ENCODE measurements around the gene UVRAG. TPM values are rescaled to one million over a fixed set of nuclear protein-coding genes. Genes with fewer than 3 reads are reported as not detected.
A peak's percentile ranks its signal among the peaks of the same experiment; 100 is the strongest.

The UVRAG gene
- total and polyA plus RNA-seq, 2 of the 4 experiments (the other 2 are of a cell fraction), result 5.6 to 10.9 TPM

- Histone ChIP-seq H3K56ac (ENCODE audit: extremely low read depth, insufficient read depth, low read length) (no peak overlapping the region), H3K79me1 (ENCODE audit: low read depth in 1 of 2, low read length in 2 of 2) (no peaks in the 10 kb centered on the region), H3K14ac (replicated peaks; ENCODE audit: low read depth, low read length) (no peak overlapping the region), H3K27me3 (ENCODE audit: control insufficient read depth, insufficient read depth, low read length) (no peaks in the 10 kb centered on the region), H2BK20ac (ENCODE audit: low read depth, low read length) (no peak overlapping the region), H4K91ac (ENCODE audit: insufficient read depth, low read depth, low read length) (no peak overlapping the region), H4K20me1 (ENCODE audit: insufficient read depth, low read length) (peaks cover 4% of the 10 kb centered on the region; the same call in 1 of the 2 replicates), H2BK15ac (ENCODE audit: low read depth, low read length) (no peak overlapping the region), H2AK5ac (ENCODE audit: low read depth, low read length) (no peak overlapping the region), H3K4me3 (ENCODE audit: insufficient read depth, low read depth, low read length) (no peak overlapping the region), H3K4me2 (ENCODE audit: low read depth, low read length) (no peak overlapping the region), H3K27ac (ENCODE audit: insufficient read depth, low read length) (no peak overlapping the region), H3K18ac (ENCODE audit: low read depth, low read length) (no peak overlapping the region), H3K4me1 (ENCODE audit: control insufficient read depth, insufficient read depth, low read length) (peaks cover 8% of the 10 kb centered on the region), H3K9ac (ENCODE audit: low read depth, low read length) (no peak overlapping the region), H2BK120ac (ENCODE audit: low read depth, low read length) (no peak overlapping the region), H4K5ac (ENCODE audit: low read depth, low read length) (no peak overlapping the region), H3K4ac (ENCODE audit: low read depth, low read length) (no peak overlapping the region), H2AFZ (replicated peaks; ENCODE audit: low read length, poor library complexity) (no peak overlapping the region), H3K9me1 (ENCODE audit: insufficient read depth, low read length) (no peaks in the 10 kb centered on the region; the same call in 1 of the 2 replicates), H3K36me3 (ENCODE audit: control insufficient read depth, insufficient read depth, low read length) (no peaks in the 10 kb centered on the region; the same call in 1 of the 2 replicates), H3K23ac (ENCODE audit: low read depth, low read length) (no peak overlapping the region), H4K8ac (ENCODE audit: low read depth in 2 of 2, low read length in 2 of 2) (no peak overlapping the region), H2AK9ac (replicated peaks; ENCODE audit: low read depth, low read length, poor library complexity) (no peak overlapping the region), H2BK5ac (ENCODE audit: low read depth, low read length, poor library complexity, severe bottlenecking) (no peak overlapping the region), H3K9me3 (ENCODE audit: control insufficient read depth, insufficient read depth, low read length) (no peaks in the 10 kb centered on the region)
- TF ChIP-seq RAD21 (IDR thresholded peaks at IDR 0.05; ENCODE audit: low read length) (no peak), POLR2A (IDR thresholded peaks at IDR 0.05; ENCODE audit: low read depth, low read length) (no peak), NFE2L2 (IDR thresholded peaks at IDR 0.05; ENCODE audit: low read depth, low read length) (no peak), MAFK (IDR thresholded peaks at IDR 0.05; ENCODE audit: low read depth, low read length) (0 out of 2 replicates have a peak, but pooled peaks have one; percentile 7)
- TF ChIP-seq, protein P1, sequence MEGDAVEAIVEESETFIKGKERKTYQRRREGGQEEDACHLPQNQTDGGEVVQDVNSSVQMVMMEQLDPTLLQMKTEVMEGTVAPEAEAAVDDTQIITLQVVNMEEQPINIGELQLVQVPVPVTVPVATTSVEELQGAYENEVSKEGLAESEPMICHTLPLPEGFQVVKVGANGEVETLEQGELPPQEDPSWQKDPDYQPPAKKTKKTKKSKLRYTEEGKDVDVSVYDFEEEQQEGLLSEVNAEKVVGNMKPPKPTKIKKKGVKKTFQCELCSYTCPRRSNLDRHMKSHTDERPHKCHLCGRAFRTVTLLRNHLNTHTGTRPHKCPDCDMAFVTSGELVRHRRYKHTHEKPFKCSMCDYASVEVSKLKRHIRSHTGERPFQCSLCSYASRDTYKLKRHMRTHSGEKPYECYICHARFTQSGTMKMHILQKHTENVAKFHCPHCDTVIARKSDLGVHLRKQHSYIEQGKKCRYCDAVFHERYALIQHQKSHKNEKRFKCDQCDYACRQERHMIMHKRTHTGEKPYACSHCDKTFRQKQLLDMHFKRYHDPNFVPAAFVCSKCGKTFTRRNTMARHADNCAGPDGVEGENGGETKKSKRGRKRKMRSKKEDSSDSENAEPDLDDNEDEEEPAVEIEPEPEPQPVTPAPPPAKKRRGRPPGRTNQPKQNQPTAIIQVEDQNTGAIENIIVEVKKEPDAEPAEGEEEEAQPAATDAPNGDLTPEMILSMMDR (conservative IDR thresholded peaks at IDR 0.05; ENCODE audit: low read depth, low read length), result no peak
- dilution Hi-C loops (cut with HindIII; ENCODE audit: low sequenced_read_pairs, unreplicated experiment), result no loop called here
- ChIA-PET CTCF (interaction anchor here (1.1 kb wide), 1 partner anchor 9 kb away, joined by 3 read pairs; no protein-coding TSS in a partner anchor), POLR2A (ENCODE audit: unreplicated experiment) (no interaction called here)
- ATAC-seq (ENCODE audit: low read depth) (peak; percentile 61), DNase-seq (peak; percentile 84)
- BruUV-seq (replicated peaks), result no TSS peak
- WGBS, 2 experiments (ENCODE audit: extremely low coverage in 2 of 2, insufficient read length in 1 of 2), result no CpG with 5 or more reads among the region's 2 CpGs
- in situ Hi-C loops (cut with MboI; ENCODE audit: low sequenced_read_pairs), result no loop called here
- intact Hi-C loops (cut with micrococcal nuclease), result no loop called here
Measured at GRCh38 chr11:76008474-76008873, 193.5 kb downstream of the UVRAG start.

Measured in IMR-90 (cell line).